PFSK-1 (cell line): Measurements from ENCODE around the gene PLA2G4D.

Experiments
- POLR2AphosphoS5 ChIP-seq: IDR thresholded peaks from 2 replicates; pipeline ENCODE4 v1.6.1; 2012; ENCODE audit warnings: low read depth, mild to moderate bottlenecking, control low read depth, low read length, moderate library complexity
- TAF1 ChIP-seq: IDR thresholded peaks from 2 replicates; pipeline ENCODE4 v1.6.1; 2012; ENCODE audit warnings: low read length, control low read depth, borderline replicate concordance; ENCODE audit not compliant: insufficient read depth

- TF ChIP-seq TAF1 (no peak), POLR2AphosphoS5 (no peak)
Measured at GRCh38 chr15:42090370-42090769, 4.0 kb downstream of the PLA2G4D start.
